NOMO-1 treated with dmso at 0.1 percent for 144 hours (cell line): Measurements from ENCODE around the gene DNAJC8.

Source experiments
- DNase-seq: peaks from one replicate; lab custom pipeline; 2025; ENCODE audit not compliant: unreplicated experiment; lab: John Stamatoyannopoulos, UW

The DNAJC8 gene

GRCh38 chr1:28205243-28205642 is 27.6 kb downstream of the DNAJC8 start:
- no peak for DNase-seq

- no peak for DNase-seq
Measured at GRCh38 chr1:28200234-28200873, 32.5 kb downstream of the DNAJC8 start.

DNA sequence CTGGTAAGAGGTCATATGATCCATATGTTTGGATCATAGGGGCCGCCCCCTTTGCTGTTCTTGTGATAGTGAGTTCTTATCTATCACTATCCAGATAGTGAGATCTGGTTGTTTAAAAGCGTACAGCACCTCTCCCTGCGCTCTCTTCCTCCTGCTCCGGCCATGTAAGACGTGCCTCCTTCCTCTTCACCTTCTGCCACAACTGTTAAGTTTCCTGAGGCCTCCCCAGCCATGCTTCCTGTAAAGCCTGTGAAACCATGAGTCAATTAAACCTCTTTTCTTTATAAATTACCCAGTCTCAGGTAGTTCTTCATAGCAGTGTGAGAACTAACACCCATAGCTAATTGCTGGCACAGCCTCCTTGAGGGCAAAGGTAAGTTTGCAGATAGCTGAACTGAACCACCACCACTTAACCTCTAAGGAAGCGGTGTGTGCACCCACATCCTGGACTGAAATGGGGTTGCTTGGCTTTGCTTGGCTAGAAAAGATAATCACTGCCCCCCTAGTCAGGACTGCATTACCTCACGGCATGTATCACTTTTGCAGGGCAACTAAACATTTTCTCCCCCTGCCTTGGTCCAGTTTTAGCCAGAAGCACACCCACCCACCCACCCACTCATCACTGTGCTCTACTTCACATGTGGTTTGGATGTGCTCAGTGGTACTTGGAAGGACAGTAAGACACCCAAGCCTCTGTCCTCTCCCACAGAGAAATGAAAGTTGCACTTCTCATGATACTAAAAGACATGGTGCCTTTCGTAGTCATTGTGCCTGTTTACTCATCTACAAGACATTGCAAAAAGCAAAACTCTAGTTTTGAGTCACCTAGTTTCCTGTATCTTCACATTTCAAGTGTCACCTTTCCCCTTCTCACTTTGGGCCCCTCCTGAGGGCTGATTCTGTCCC is 33.2 kb downstream of the DNAJC8 start:
- DNase-seq, result no peak

- no peak for DNase-seq
Measured at GRCh38 chr1:28197682-28198415, 35.0 kb downstream of the DNAJC8 start.

GRCh38 chr1:28196330-28196729 is 36.5 kb downstream of the DNAJC8 start:
- no peak for DNase-seq

DNA sequence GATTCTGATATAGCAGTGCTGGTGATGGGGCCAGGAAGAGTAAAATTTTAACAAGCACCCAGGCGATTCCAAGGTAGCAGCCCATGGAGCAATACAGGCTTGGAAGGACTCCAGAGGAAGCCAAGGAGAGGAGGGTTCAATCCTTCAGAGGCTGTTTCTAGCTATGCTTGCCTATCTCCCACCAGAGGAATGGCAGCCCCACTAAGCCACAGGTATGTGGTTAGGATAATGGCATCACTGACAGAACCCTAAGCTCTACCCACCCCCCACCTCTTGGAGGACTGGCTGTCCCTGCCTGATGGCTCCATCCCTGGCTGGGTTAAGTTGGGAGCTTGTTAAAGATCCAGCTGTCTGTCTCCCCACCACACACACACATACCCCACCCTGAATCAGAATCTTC is 37.0 kb downstream of the DNAJC8 start:
- DNase-seq, result no peak

DNA sequence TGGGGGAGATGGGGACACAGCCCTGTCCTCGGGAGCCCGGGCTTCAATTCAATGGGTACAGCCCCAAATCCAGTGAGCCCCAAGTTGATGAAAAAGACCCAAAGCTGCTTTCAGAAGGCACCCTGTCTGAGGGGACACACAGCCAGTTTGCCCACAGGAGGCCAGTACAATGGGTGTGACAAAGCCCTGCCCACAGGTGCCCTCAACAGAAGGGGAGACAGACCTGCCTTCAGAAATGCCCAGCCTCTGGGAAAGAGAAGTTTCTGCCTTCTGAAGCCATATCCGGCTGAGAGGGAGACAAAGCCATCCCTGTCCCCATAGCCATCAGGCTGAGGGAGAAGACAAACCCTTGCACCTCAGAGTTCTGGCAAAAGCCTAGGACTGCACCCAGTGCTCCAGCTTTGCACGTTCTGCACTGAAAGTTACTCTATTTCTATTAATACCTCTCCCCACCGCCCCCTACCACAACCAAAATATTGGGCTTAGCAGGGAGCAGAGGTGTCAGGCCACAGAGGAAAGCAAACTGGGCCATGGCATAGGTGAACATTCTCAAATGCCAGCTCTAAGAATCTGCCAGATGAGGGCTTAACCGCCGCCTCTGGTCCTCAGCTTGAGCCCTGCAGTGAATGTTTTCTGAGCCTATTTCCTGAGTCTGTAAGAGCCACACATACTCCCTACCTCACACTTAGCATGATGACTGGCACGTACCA is 38.3 kb downstream of the DNAJC8 start:
- no peak for DNase-seq

DNA sequence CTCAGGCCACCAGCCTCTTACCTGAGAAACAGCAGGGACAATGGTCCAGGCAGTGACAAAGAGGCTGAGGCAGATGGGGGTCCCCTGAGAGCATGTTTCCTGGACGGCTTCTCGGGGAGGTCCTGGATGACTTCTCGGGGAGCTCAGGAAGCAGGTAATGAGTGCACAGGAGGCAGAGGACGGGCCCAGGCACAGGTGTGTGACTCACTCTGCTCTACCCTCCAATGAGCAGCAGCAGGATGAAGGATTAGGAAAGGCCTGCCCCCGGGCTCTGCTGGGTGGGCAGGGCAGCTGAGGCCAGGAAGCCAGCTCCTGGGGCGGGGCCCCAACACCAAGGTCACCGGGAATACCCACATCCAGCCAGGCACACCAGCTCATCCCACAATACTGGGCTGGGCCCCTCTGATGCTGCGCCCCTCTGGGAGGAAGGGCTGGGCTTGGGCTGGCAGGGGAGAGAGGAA is 39.1 kb downstream of the DNAJC8 start:
- DNase-seq, result no peak

DNA sequence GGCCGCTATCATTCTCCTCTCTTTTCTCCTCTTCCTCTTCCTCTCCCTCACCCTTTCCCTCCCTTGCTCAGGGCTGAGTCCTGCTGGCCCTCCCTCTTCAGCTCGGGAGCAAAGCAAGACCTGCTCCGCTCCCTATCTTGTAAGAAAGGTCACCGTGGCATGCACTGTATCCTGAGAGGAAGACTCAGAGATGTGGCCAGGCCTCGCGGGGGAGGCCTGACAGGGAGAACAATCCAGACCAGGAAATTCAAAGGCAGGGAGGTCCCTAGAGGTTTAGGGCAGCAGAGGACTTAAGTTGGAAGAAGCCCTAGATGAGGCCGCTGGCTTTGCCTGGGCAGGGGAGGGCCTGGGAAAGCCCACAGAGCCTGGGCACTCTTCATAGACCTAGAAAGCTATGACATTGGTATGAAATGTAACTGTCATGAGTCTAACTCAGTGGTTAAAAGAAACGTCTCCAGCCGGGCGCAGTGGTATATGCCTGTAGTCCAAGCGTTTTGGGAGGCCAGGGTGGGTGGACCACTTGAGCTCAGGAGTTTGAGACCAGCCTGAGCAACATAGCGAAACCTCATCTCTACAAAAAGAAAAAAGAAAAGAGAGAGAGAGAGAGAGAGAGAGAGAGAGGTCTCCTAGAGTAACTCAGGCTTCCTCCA is 41.7 kb downstream of the DNAJC8 start:
- DNase-seq, result no peak

DNA sequence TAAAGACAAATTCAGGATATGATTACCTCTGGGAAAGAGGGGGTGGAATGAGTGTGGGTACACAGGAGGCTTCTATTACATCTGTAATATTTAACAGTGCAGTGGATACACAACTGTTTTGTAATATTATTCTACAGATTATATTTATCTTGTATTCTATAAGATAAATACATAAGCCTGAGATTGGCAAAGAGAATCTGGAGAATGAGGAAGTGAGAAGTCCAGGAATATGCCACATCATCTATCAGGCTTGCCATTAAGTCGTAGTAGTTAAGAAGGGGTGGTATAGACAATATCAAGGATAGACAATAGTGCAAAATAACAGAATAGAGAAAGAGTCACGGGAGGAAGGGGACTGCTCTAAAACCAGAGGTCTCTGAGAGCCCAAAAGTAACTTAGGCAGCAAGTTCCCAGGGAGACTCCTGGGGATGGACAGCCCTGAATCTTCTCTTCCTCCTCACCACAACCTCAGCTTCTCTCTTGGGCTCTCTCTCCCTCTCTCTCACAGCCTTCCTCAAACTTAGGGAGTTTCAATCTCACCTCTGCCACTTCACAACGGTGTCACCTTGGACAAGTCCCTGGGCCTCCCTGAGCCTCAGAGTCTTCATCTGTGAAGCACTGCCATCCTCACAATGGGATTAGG is 42.4 kb downstream of the DNAJC8 start:
- no peak for DNase-seq

GRCh38 chr1:28185071-28185470 is 47.8 kb downstream of the DNAJC8 start:
- no peak for DNase-seq

DNA sequence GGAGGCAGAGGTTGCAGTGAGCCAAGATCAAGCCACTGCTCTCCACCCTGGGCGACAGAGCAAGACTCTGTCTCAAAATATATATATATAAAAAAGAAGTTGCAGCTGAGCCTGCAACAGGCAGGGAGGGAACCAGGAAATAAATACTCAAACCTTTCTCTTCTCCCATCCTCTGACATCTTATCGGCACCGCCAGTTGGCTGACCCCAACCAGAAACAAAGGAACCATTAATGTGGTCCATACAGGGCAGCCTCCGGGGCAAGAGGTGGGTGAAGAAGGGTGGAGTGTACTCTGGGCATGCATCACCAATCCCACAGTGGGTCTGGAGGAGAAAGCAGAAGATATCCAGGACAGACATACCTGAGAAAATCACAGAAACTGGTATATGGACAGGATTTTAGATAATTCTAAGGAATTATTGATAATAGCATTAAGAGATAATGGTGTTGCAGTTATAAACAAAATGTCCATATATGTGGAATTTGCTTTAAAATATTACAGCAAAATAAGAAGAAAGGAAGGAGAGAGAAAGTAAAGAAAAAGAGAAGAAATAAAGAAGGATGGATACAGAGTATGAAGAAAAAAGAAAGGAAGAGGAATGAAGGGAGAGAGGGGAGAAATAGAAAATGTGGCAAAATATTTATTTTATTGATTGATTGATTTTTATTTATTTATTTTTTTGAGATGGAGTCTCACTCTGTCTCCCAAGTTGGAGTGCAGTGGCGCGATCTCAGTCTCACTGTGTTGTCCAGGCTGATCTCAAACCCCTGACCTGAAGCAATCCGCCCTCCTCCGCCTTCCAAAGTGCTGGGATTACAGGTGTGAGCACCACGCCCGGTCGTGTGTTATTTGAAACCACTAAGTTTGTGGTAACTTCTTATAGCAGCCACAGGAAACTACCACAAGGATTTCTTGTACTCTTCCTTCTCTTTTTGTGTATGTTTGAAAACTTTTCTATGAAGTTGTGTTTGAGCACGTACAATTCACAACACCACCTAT is 52.2 kb downstream of the DNAJC8 start:
- no peak for DNase-seq

DNA sequence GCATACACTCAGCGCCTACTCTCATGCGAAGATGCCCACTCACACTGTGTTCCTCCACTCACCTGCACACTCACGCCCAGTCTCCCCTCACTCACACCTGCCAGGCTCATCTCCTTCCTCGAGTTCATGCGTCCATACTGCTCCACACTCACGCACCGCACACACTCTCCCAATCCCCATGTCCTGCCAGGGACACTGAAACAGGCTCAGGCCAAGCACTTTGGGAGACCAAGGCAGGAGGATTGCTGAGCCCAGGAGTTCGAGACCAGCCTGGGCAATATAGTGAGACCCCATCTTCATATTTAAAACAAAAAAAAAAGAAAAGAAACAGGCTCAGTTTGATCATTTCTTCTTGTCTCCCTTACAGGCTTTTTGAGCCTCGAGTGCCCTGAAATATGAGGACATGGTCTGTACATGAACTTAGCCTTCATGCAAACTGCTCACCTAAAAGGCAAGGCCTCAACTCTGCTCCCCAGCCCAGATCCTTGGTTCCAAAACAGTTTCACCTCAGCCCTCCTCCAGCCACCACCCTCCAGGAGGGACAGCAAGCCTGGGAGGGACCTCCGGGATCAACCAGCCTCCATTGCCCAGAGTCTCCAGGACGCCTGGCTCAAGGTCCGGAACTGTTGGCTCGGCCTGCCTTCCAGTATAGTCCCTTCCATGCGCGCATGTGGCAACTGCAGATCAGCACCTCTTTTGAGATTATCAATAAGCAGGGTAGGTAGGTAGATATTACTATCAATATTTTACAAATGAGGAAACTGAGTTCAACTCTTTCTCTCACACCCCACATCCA is 53.9 kb downstream of the DNAJC8 start:
- DNase-seq, result no peak

DNA sequence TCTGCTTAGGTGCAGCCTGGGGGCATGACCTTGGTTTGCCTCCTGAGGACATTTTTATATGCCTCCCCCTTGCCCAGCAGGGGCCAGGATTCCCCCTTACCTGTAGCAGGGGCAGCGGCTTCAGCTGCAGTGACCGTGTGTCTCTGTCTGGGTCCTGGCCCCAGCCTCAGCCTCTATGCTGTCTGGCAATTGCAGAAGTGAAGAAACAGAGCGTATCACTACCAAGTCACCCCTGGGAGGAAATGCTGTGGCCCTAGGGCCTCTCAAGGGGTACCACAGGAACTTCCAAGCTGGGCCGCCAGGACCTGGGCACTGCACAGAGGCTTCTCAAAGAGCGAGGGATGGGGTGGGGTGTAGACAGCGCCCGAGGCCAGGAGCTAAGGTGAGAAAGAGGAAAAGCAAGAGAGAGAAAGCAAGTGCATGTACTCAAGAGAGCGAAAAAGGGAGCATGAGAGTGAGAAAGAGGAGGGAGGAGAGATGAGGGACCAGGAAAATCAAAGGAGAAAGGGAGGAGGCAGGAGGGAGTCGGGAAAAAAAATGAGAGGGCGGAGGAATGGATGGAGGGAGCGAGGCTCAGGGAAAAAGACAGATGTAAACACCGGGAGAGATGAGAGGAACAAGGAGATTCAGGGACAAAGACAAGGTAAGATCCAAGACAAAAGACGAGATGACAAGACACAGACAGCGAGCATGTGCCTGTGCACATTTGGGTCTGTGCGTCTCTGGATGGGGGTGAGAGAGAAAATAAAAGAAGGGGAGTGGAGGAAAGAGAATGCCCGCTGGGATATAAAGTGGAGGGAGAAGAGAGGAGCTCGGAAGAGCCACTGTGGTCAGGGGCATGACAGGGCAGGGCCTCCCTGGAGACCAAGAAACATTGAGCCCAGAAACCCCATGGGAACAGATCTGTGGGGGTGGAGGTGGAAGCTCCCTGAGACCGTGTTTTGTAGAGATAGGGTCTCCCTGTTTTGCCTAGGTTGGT is 56.0 kb downstream of the DNAJC8 start, which contains the start of gene PTAFR:
PTAFR (minus strand) TSS at position 199 of the 979 bp plus-strand sequence. CDS start 25,669 bp downstream, outside the sequence.
- peak; percentile 84 for DNase-seq

GRCh38 chr1:28175955-28176485 is 56.8 kb downstream of the DNAJC8 start:
- no peak for DNase-seq

- no peak for DNase-seq
Measured at GRCh38 chr1:28173980-28174297, 58.9 kb downstream of the DNAJC8 start.
